B cell (primary cell): ENCODE data around the gene LAIR2. TPM values are rescaled to one million over a fixed set of nuclear protein-coding genes. Genes with fewer than 3 reads are reported as not detected.

Source experiments
- ATAC-seq: fragments of 200-7000 bp; cut with Tn5 transposase; one replicate; pipeline ENCODE4 v1.10.0; 2021; ENCODE audit warnings: low read depth, mild to moderate bottlenecking, moderate number of reproducible peaks, moderate library complexity
- CTCF ChIA-PET: fragments of 350-600 bp; sonication (Branson Sonifier 250); formaldehyde crosslinking; loops from one replicate; lab custom pipeline; 2021; ENCODE audit warnings: antibody characterized with exemption, inconsistent platforms; lab: Charles Lee
- POLR2A ChIA-PET: fragments of 350-600 bp; sonication (Branson Sonifier 250); formaldehyde crosslinking; loops from one replicate; lab custom pipeline; 2021; ENCODE audit warnings: antibody characterized with exemption; lab: Charles Lee
- DNase-seq: peaks from one replicate; pipeline ENCODE4 v3.0.0; 2013
- H2AFZ ChIP-seq: 2 replicates; pipeline ENCODE4 v1.6.1; 2012; ENCODE audit warnings: mild to moderate bottlenecking, low read depth, low read length; ENCODE audit not compliant: insufficient read depth, poor library complexity, severe bottlenecking
- H3K27ac ChIP-seq, 2 donors: 1 replicate in 1 of 2; 2 replicates in 1 of 2; pipeline ENCODE4 v1.5.1; 2012 to 2013; ENCODE audit warnings: low read length in 2 of 2, mild to moderate bottlenecking in 2 of 2, moderate library complexity in 1 of 2
- H3K27me3 ChIP-seq, 4 experiments: fragments of 200-600 bp in 1 of 4; sonication (generic) in 1 of 4; replicated peaks in 1 of 4; 1 replicate in 2 of 4; 2 replicates in 2 of 4; pipeline versions ENCODE4 v1.6.1 to v1.7.0; 2013 to 2016; ENCODE audit warnings: low read length in 3 of 4, mild to moderate bottlenecking in 2 of 4, mixed read lengths in 1 of 4, moderate library complexity in 1 of 4; ENCODE audit not compliant: insufficient read depth in 4 of 4, control insufficient read depth in 3 of 4; ENCODE audit errors: control extremely low read depth in 1 of 4
- H3K36me3 ChIP-seq, 2 experiments: replicated peaks in 1 of 2; 1 replicate in 1 of 2; 2 replicates in 1 of 2; pipeline versions ENCODE4 v1.6.1 to v1.7.1; 2013; ENCODE audit warnings: low read length in 1 of 2; ENCODE audit not compliant: insufficient read depth in 2 of 2, control insufficient read depth in 1 of 2; ENCODE audit errors: control extremely low read depth in 1 of 2, extremely low read depth in 1 of 2
- H3K4me1 ChIP-seq, 2 donors: fragments of 200-600 bp in 1 of 2; sonication (generic) in 1 of 2; 1 replicate in 1 of 2; 2 replicates in 1 of 2; pipeline versions ENCODE4 v1.5.1 to v1.6.1; 2013 to 2017; ENCODE audit warnings: low read length in 2 of 2; ENCODE audit not compliant: control insufficient read depth in 2 of 2, insufficient read depth in 2 of 2
- H3K4me2 ChIP-seq: replicated peaks from 2 replicates; pipeline ENCODE3; 2012; ENCODE audit warnings: mild to moderate bottlenecking, low read depth, low read length; ENCODE audit not compliant: poor library complexity, severe bottlenecking
- H3K4me3 ChIP-seq, 5 experiments: fragments of 200-600 bp in 1 of 5; sonication (generic) in 1 of 5; 1 replicate in 3 of 5; 2 replicates in 2 of 5; pipeline versions ENCODE4 v1.5.1 to v1.7.0; 2011 to 2016; ENCODE audit warnings: low read length in 4 of 5, mild to moderate bottlenecking in 4 of 5, low read depth in 2 of 5, control low read depth in 1 of 5, moderate library complexity in 1 of 5; ENCODE audit not compliant: insufficient read depth in 1 of 5; ENCODE audit errors: control extremely low read depth in 1 of 5, extremely low read depth in 1 of 5
- H3K79me2 ChIP-seq: fragments of 200-600 bp; sonication (generic); one replicate; pipeline ENCODE4 v1.6.0; 2016; ENCODE audit warnings: low read length; ENCODE audit not compliant: control insufficient read depth, insufficient read depth
- H3K9ac ChIP-seq: fragments of 200-600 bp; sonication (generic); 2 replicates; pipeline ENCODE4 v1.6.1; 2017; ENCODE audit warnings: mild to moderate bottlenecking, low read length, moderate library complexity
- H3K9me3 ChIP-seq, 3 donors: one replicate each; pipeline versions ENCODE4 v1.6.1 to v1.7.1; 2013; ENCODE audit warnings: low read length in 2 of 3; ENCODE audit not compliant: control insufficient read depth in 2 of 3, insufficient read depth in 1 of 3; ENCODE audit errors: control extremely low read depth in 1 of 3
- H4K20me1 ChIP-seq: 2 replicates; pipeline ENCODE4 v1.6.0; 2012; ENCODE audit warnings: mild to moderate bottlenecking, low read length; ENCODE audit not compliant: insufficient read depth, control insufficient read depth, poor library complexity, severe bottlenecking
- H3K27ac Mint-ChIP-seq: one replicate; pipeline ENCODE4 v1.8.0; 2021; ENCODE audit warnings: mixed read lengths
- H3K27me3 Mint-ChIP-seq: one replicate; pipeline ENCODE4 v1.8.0; 2021; ENCODE audit warnings: mixed read lengths
- H3K4me1 Mint-ChIP-seq: one replicate; pipeline ENCODE4 v1.8.0; 2021; ENCODE audit warnings: mixed read lengths
- H3K4me3 Mint-ChIP-seq: one replicate; pipeline ENCODE4 v1.8.0; 2021; ENCODE audit warnings: mixed read lengths
- H3K9me3 Mint-ChIP-seq: one replicate; pipeline ENCODE4 v1.8.0; 2022; ENCODE audit warnings: mixed read lengths; ENCODE audit not compliant: insufficient read depth
- EZH2 ChIP-seq: IDR thresholded peaks from 2 replicates; pipeline ENCODE4 v1.6.1; 2012; ENCODE audit warnings: borderline replicate concordance, low read depth, mild to moderate bottlenecking, moderate library complexity, low read length; ENCODE audit not compliant: insufficient read depth, poor library complexity, severe bottlenecking
- WGBS: methylation state at CpG from one replicate; pipeline ENCODE4 v1.1.5; 2013; ENCODE audit warnings: missing lambda C conversion rate; ENCODE audit not compliant: insufficient coverage; 5-methylcytosine and 5-hydroxymethylcytosine counted together
- intact Hi-C: fragments of 100-400 bp; cut with micrococcal nuclease; formaldehyde crosslinking; loops from one replicate; pipeline ENCODE4 v1.10.0; 2022
- polyA plus RNA-seq: library from polyadenylated mRNA; depleted of rRNA; stranded (reverse); fragments of >200 nt; gene quantifications from 2 replicates; pipeline ENCODE4 v1.2.3, GENCODE V29; 2012
- total RNA-seq, 2 donors: library from RNA; stranded (reverse); fragments of 120-200 nt in 1 of 2; gene quantifications; 1 replicate in 1 of 2; 2 replicates in 1 of 2; pipeline versions ENCODE4 v1.2.3 to v1.2.4, GENCODE V29; 2013 to 2022
- TF ChIP-seq, protein P1 (sequence below): fragments of 200-600 bp; IDR thresholded peaks from one replicate; pipeline ENCODE4 v1.8.0; 2022; ENCODE audit warnings: antibody characterized with exemption, mild to moderate bottlenecking

LAIR2 gene
- total and polyA plus RNA-seq, 2 donors (not counting 1 experiment from before 2014, with no cell fraction given): not detected

DNA sequence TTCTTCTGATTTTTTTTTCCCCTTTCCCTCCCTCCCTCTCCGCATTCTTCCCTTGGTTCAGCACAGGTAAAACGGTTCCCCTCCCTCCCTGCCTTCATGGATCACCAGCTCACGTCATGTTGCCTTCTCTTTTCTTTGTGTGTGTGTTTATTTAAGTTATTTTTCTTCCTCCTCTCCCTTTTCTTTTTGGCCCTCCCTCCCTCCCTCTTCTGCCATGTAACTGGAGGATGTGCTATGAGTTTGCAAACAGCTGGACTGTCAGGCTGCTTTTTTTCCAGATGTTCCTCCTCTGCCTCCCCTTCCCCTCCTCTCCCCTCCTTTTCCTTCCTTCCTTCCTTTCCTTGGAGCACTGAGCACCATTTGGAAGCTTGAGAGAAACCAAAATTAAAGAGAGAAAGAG is 41.0 kb upstream of the LAIR2 start:
- Mint-ChIP-seq H3K4me3 (peak overlapping the region; percentile 34), H3K9me3 (no peaks in the 10 kb centered on the region), H3K27me3 (no peaks in the 10 kb centered on the region), H3K27ac (peak overlapping the region; percentile 61), H3K4me1 (peaks cover 23% of the 10 kb centered on the region)
- Histone ChIP-seq H3K27me3 (no peaks in the 10 kb centered on the region), H3K4me3 (no peak overlapping the region), H3K27ac (no peak overlapping the region), H3K4me2 (peak overlapping the region; percentile 100), H3K79me2 (peaks cover 28% of the 10 kb centered on the region), H3K9ac (no peak overlapping the region), H4K20me1 (peaks cover 62% of the 10 kb centered on the region), H3K36me3 (peaks cover 0 to 51% of the 10 kb centered on the region in 2 experiments), H2AFZ (no peak overlapping the region), H3K9me3 (peaks cover 0 to 26% (median 0%) of the 10 kb centered on the region in 3 donors), H3K4me1 (peaks cover 16 to 29% of the 10 kb centered on the region in 2 donors)
- DNase-seq (no peak), ATAC-seq (no peak)
- ChIA-PET CTCF (no interaction called here), POLR2A (interaction anchor here (0.6 to 1.7 kb wide), 4 partner anchors 8 to 1177 kb away, joined by 3 to 8 read pairs (median 5); partner anchors contain the start of gene LENG8)
- TF ChIP-seq, protein P1, sequence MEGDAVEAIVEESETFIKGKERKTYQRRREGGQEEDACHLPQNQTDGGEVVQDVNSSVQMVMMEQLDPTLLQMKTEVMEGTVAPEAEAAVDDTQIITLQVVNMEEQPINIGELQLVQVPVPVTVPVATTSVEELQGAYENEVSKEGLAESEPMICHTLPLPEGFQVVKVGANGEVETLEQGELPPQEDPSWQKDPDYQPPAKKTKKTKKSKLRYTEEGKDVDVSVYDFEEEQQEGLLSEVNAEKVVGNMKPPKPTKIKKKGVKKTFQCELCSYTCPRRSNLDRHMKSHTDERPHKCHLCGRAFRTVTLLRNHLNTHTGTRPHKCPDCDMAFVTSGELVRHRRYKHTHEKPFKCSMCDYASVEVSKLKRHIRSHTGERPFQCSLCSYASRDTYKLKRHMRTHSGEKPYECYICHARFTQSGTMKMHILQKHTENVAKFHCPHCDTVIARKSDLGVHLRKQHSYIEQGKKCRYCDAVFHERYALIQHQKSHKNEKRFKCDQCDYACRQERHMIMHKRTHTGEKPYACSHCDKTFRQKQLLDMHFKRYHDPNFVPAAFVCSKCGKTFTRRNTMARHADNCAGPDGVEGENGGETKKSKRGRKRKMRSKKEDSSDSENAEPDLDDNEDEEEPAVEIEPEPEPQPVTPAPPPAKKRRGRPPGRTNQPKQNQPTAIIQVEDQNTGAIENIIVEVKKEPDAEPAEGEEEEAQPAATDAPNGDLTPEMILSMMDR: no peak
- no peak for TF ChIP-seq EZH2
- WGBS: no CpG with 5 or more reads among the region's 3 CpGs
- intact Hi-C loops: loop anchor here (5.0 kb wide), 1 partner anchor 594 kb away; the partner anchor contains the start of gene MYADM

DNA sequence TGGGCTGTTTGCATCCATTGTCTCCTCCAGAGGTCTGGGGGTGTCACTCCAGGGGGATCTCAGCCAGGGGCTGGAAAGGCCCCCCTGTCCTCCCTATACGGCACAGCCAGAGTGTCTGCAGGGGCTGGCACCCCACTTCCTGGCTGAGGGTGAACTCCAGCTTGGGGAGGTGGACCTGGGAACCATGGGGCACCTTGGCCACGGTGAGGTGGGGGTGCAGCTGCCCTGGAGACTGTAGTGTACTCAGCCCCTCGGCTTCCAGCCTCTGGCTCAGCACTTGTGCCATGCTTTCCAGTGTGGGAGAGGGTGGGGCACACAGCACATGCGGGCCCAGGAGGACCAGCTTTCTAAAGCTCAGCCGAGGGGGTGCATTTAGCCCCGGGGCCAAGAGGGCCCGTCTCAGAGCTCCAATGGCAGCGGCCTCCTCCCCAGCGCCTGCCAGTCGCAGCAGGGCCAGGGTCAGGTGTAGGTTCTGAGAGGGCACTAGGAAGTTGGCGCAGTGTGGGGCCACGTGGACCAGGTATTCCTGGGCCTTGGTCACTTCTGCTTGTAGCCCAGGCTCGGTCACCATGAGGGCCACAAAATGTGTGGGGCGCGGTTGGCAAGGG is 40.5 kb upstream of the LAIR2 start:
- 92% methylated on average over 15 of the region's 15 CpGs for WGBS
- ChIA-PET CTCF (no interaction called here), POLR2A (interaction anchor here (0.5 to 1.7 kb wide), 4 partner anchors 9 to 19 kb away, joined by 3 to 8 read pairs (median 4); partner anchors contain the start of gene LENG8)
- Histone ChIP-seq H2AFZ (no peak overlapping the region), H3K9me3 (peaks cover 0 to 26% (median 0%) of the 10 kb centered on the region in 3 donors), H4K20me1 (peaks cover 57% of the 10 kb centered on the region), H3K4me3 (peak overlapping the region in 1 of 5 experiments; percentile 77), H3K27me3 (no peaks in the 10 kb centered on the region), H3K4me2 (peak overlapping the region; percentile 100), H3K79me2 (peaks cover 23% of the 10 kb centered on the region), H3K36me3 (peaks cover 0 to 46% of the 10 kb centered on the region in 2 experiments), H3K27ac (peak overlapping the region; percentile 54 to 84), H3K4me1 (peaks cover 16 to 29% of the 10 kb centered on the region in 2 donors), H3K9ac (no peak overlapping the region)
- Mint-ChIP-seq H3K4me1 (peaks cover 23% of the 10 kb centered on the region), H3K4me3 (peak overlapping the region; percentile 34), H3K27me3 (no peaks in the 10 kb centered on the region), H3K27ac (peak overlapping the region; percentile 61), H3K9me3 (no peaks in the 10 kb centered on the region)
- DNase-seq (peak; percentile 48), ATAC-seq (no peak)
- TF ChIP-seq, protein P1: no peak
- TF ChIP-seq EZH2: no peak
- intact Hi-C loops: loop anchor here (5.0 kb wide), 1 partner anchor 595 kb away; the partner anchor contains the start of gene MYADM
